HG03520 (cell line): Measurements from ENCODE around the gene C1orf159.
"Not testable (repeated sequence)": the region's sequence is repeated elsewhere in the genome, so short reads cannot be mapped to it uniquely, and the experiment has no call there.

Experiments used
- ATAC-seq: cut with Tn5 transposase; IDR thresholded peaks from one replicate; pipeline ENCODE4 v1.9.1; 2021; ENCODE audit warnings: mild to moderate bottlenecking, moderate library complexity; ENCODE audit not compliant: unreplicated experiment

C1orf159 gene

GRCh38 chr1:1150100-1150499 is 34.2 kb upstream of the C1orf159 start:
- ATAC-seq = no peak

GRCh38 chr1:1149416-1149815 is 33.5 kb upstream of the C1orf159 start:
- ATAC-seq = no peak

GRCh38 chr1:1148569-1148968 is 32.7 kb upstream of the C1orf159 start:
- no peak for ATAC-seq

- ATAC-seq = no peak
Observed at GRCh38 chr1:1148061-1148460, 32.2 kb upstream of the C1orf159 start.

- no peak for ATAC-seq
Observed at GRCh38 chr1:1146596-1146995, 30.7 kb upstream of the C1orf159 start.

GRCh38 chr1:1146026-1146425 is 30.1 kb upstream of the C1orf159 start:
- ATAC-seq = no peak

- ATAC-seq = no peak
Observed at GRCh38 chr1:1145547-1145914, 29.6 kb upstream of the C1orf159 start.

GRCh38 chr1:1144843-1145546 is 29.1 kb upstream of the C1orf159 start:
- no peak for ATAC-seq

- ATAC-seq = no peak
Observed at GRCh38 chr1:1144122-1144842, 28.4 kb upstream of the C1orf159 start.

GRCh38 chr1:1143636-1144035 is 27.7 kb upstream of the C1orf159 start:
- no peak for ATAC-seq

GRCh38 chr1:1142844-1143243 is 27.0 kb upstream of the C1orf159 start:
- ATAC-seq = no peak

GRCh38 chr1:1142352-1142751 is 26.5 kb upstream of the C1orf159 start:
- not testable (repeated sequence) for ATAC-seq

GRCh38 chr1:1141911-1142250 is 26.0 kb upstream of the C1orf159 start:
- ATAC-seq = no peak

GRCh38 chr1:1141244-1141910 is 25.5 kb upstream of the C1orf159 start:
- no peak for ATAC-seq

- ATAC-seq = no peak
Observed at GRCh38 chr1:1140673-1141072, 24.8 kb upstream of the C1orf159 start.

- no peak for ATAC-seq
Observed at GRCh38 chr1:1137256-1138045, 21.6 kb upstream of the C1orf159 start.

- ATAC-seq = no peak
Observed at GRCh38 chr1:1136547-1137230, 20.8 kb upstream of the C1orf159 start.

- no peak for ATAC-seq
Observed at GRCh38 chr1:1135339-1136136, 19.6 kb upstream of the C1orf159 start.

GRCh38 chr1:1134300-1134970 is 18.5 kb upstream of the C1orf159 start:
- ATAC-seq = no peak
